Chondrocyte (in vitro differentiated cells): ENCODE data around the gene SIX5. TPM values are rescaled to one million over a fixed set of nuclear protein-coding genes. Genes with fewer than 3 reads are reported as not detected.

ENCODE experiments used
- DNase-seq: peaks from one replicate; pipeline ENCODE4 v3.0.0; 2021; ENCODE audit warnings: mixed read lengths, low spot score
- H3K27ac Mint-ChIP-seq: one replicate; pipeline ENCODE4 v1.8.0; 2021; ENCODE audit warnings: mild to moderate bottlenecking, moderate library complexity, mixed read lengths; ENCODE audit not compliant: unreplicated experiment
- H3K27me3 Mint-ChIP-seq: 2 replicates; pipeline ENCODE4 v1.8.0; 2021; ENCODE audit warnings: low read depth, mixed read lengths
- H3K36me3 Mint-ChIP-seq: 2 replicates; pipeline ENCODE4 v1.8.0; 2021; ENCODE audit warnings: low read depth, mixed read lengths
- H3K4me1 Mint-ChIP-seq: 2 replicates; pipeline ENCODE4 v1.8.0; 2021; ENCODE audit warnings: low read depth, mild to moderate bottlenecking, mixed read lengths
- H3K4me3 Mint-ChIP-seq: one replicate; pipeline ENCODE4 v1.8.0; 2021; ENCODE audit warnings: mild to moderate bottlenecking, moderate library complexity, mixed read lengths; ENCODE audit not compliant: unreplicated experiment
- H3K9me3 Mint-ChIP-seq: 2 replicates; pipeline ENCODE4 v1.8.0; 2021; ENCODE audit warnings: low read depth, mixed read lengths
- total RNA-seq: library from RNA; stranded (reverse); gene quantifications from 3 replicates; pipeline ENCODE4 v1.2.1, GENCODE V29; 2021
- TF ChIP-seq, protein P1 (sequence below): fragments of 200-600 bp; sonication (generic); IDR thresholded peaks from 2 replicates; pipeline ENCODE4 v1.5.0; 2021; ENCODE audit warnings: antibody characterized with exemption, mild to moderate bottlenecking, moderate library complexity

Gene SIX5
- total RNA-seq, 1 donor from 2014 or later, result 33.0 TPM

DNA sequence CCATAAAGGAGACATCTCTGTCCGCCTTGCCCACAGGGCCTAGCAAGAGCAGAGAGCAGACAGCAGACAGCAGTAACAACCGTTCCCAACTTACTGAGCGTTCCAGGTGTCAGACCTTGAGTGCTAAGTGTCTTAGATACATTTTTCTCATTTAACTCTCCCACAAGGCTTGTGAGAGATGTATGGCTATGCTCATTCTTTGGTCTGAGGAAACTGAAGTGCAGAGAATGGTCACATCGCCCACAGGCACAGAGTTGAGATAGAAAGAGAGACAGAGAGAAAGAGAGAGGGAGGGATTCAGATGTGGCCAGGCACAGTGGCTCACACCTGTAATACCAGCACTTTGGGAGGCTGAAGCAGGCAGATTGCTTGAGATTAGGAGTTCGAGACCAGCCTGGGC lies 21.5 kb downstream of the SIX5 start:
- Mint-ChIP-seq H3K27ac (no peak overlapping the region), H3K36me3 (no peaks in the 10 kb centered on the region), H3K9me3 (no peaks in the 10 kb centered on the region), H3K4me1 (peaks cover 7% of the 10 kb centered on the region), H3K4me3 (no peak overlapping the region), H3K27me3 (no peaks in the 10 kb centered on the region)
- no peak for DNase-seq
- TF ChIP-seq, protein P1, sequence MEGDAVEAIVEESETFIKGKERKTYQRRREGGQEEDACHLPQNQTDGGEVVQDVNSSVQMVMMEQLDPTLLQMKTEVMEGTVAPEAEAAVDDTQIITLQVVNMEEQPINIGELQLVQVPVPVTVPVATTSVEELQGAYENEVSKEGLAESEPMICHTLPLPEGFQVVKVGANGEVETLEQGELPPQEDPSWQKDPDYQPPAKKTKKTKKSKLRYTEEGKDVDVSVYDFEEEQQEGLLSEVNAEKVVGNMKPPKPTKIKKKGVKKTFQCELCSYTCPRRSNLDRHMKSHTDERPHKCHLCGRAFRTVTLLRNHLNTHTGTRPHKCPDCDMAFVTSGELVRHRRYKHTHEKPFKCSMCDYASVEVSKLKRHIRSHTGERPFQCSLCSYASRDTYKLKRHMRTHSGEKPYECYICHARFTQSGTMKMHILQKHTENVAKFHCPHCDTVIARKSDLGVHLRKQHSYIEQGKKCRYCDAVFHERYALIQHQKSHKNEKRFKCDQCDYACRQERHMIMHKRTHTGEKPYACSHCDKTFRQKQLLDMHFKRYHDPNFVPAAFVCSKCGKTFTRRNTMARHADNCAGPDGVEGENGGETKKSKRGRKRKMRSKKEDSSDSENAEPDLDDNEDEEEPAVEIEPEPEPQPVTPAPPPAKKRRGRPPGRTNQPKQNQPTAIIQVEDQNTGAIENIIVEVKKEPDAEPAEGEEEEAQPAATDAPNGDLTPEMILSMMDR, result no peak

DNA sequence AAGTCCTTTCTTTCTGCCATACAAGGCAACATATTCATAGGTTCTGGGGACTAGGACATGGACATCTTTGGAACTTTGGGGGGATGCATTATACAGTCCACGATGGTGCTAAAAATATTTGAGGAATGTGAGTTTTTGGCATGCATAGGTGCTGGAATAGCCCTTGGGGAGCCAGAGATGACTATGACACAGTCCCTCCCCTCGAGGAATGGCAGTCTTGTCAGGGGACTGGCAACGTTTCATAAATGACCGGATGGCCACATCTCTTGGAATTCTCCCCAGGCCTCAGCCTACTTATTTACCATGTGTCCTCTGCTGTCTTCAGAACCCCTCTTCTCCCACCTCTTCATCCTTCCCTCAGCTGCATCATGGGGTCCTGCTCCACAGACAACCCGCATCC lies 22.2 kb downstream of the SIX5 start:
- H3K4me1 Mint-ChIP-seq, result peaks cover 7% of the 10 kb centered on the region
- H3K9me3 Mint-ChIP-seq, result no peaks in the 10 kb centered on the region
- TF ChIP-seq, protein P1, result no peak
- H3K4me3 Mint-ChIP-seq, result no peak overlapping the region
- no peak overlapping the region for H3K27ac Mint-ChIP-seq
- no peaks in the 10 kb centered on the region for H3K36me3 Mint-ChIP-seq
- no peak for DNase-seq
- no peaks in the 10 kb centered on the region for H3K27me3 Mint-ChIP-seq

DNA sequence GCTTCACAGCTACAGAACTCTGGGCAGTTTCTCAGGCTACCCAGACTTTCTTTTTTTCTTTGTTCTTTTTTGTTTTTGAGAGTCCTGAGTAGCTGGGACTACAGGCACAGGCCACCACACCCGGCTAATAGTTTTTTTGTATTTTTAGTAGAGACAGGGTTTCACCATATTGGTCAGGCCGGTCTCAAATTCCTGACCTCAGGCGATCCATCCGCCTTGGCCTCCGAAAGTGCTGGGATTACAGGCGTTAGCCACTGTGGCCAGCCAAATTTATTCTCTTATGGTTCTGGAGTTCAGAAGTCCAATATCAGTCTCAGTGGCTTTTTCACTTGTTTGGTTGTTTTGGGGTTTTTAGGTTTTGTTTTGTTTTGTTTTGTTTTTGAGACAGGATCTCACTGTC lies 23.4 kb downstream of the SIX5 start:
- TF ChIP-seq, protein P1, result no peak
- Mint-ChIP-seq H3K4me3 (no peak overlapping the region), H3K4me1 (peaks cover 7% of the 10 kb centered on the region), H3K36me3 (no peaks in the 10 kb centered on the region), H3K27me3 (no peaks in the 10 kb centered on the region), H3K9me3 (no peaks in the 10 kb centered on the region), H3K27ac (no peak overlapping the region)
- no peak for DNase-seq

DNA sequence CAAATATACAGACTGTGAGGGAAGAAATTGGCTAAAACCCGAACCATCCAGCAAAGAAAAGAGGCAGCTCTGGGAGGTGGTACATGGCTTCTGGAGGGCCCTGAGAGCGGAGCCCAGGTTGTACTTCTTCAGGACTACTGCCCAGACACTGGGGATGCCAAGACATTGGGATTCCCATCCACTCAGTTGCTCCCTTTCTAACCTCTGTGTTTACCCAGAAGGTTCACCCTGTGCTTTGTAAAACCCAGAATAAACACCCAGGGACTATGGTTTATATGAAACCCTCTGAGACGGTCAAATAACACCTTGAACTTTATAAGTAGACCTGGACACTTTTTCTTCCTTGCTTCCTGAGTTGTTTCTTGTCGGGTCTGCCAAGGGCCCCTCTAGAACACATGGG lies 26.1 kb downstream of the SIX5 start:
- Mint-ChIP-seq H3K9me3 (no peaks in the 10 kb centered on the region), H3K27ac (no peak overlapping the region), H3K4me1 (peaks cover 7% of the 10 kb centered on the region), H3K27me3 (no peaks in the 10 kb centered on the region), H3K36me3 (no peaks in the 10 kb centered on the region), H3K4me3 (no peak overlapping the region)
- TF ChIP-seq, protein P1, result no peak
- no peak for DNase-seq

DNA sequence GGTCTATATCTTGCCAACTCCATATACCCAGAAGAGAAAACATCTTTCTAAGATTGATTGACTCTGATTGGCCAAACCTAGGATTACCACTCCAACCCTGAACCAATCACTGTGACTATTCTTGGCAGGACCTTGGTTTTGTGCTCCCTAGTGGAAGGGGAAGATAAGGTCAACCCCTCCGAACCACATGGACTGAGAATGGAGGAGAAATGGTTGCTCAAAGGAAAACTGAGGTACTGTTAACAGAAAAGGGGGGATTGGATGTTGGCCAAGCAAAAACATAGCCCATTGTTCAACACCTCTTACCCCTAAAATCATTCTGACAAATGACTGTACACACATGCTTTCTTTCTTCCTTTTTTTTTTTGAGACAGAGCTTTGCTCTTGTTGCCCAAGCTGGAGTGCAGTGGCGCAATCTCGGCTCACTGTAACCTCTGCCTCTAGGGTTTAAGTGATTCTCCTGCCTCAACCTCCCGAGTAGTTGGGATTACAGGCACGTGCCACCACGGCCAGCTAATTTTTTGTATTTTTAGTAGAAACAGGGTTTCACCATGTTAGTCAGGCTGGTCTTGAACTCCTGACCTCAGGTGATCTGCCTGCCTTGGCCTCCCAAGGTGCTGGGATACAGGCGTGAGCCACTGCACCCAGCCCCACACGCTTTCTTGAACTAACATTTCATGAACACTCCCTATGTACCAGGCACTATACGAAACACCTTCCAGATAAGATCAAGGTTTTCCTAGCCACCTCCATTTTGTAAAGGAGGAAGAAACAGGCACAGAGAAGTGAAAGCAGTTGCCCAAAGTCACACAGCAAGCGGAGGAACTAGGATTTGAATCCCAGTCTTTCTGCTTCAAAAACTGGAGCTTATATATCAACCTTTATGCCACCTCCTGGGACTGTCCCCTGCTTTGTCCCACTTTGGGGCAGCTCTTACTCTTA lies 29.3 kb downstream of the SIX5 start:
- H3K36me3 Mint-ChIP-seq, result no peaks in the 10 kb centered on the region
- no peaks in the 10 kb centered on the region for H3K4me1 Mint-ChIP-seq
- no peak for DNase-seq
- H3K27ac Mint-ChIP-seq, result no peak overlapping the region
- no peak overlapping the region for H3K4me3 Mint-ChIP-seq
- TF ChIP-seq, protein P1, result no peak
- H3K27me3 Mint-ChIP-seq, result no peaks in the 10 kb centered on the region
- no peaks in the 10 kb centered on the region for H3K9me3 Mint-ChIP-seq
